ENCODE results near the gene PEX14. TPM values are rescaled to one million over a fixed set of nuclear protein-coding genes. Genes with fewer than 3 reads are reported as not detected.

The PEX14 gene
- total RNA-seq, 1 donor from 2014 or later: 21.0 TPM

- intact Hi-C loops (cut with micrococcal nuclease): no loop called here
- no peak for DNase-seq
Measured at GRCh38 chr1:10601342-10602070, 126.8 kb downstream of the PEX14 start.

GRCh38 chr1:10602936-10603335 is 128.2 kb downstream of the PEX14 start:
- intact Hi-C loops (cut with micrococcal nuclease): no loop called here
- DNase-seq: no peak
- no peak for ATAC-seq

More at GRCh38 chr1:10601342-10602070, 126.8 kb downstream of the PEX14 start:
- no peak for ATAC-seq

DNA sequence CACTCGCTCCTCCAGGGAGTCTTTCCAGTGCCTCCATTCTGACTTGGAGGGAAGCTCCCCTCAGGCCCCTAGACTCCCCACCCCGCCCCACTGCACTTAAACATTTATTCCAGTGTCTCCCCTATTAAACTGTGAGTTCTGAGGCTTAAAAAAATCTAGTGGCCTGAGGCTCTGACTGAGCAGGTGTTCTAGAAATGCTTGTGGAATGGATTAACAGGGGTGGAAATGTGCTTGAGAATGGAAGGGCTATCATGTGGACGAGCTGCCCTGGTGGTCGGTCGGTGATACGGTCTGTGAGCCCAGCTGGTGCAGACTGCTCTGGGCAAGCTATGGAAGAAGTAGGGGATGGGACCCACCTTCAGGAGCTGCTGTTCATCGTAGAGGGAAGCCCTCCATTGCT is 130.2 kb downstream of the PEX14 start:
- ATAC-seq (no peak), DNase-seq (no peak)
- intact Hi-C loops (cut with micrococcal nuclease): no loop called here

- intact Hi-C loops (cut with micrococcal nuclease): no loop called here
- no peak for ATAC-seq
- no peak for DNase-seq
Measured at GRCh38 chr1:10606064-10606463, 131.3 kb downstream of the PEX14 start.

GRCh38 chr1:10607228-10607627 is 132.5 kb downstream of the PEX14 start:
- ATAC-seq: no peak
- intact Hi-C loops (cut with micrococcal nuclease): no loop called here
- no peak for DNase-seq

GRCh38 chr1:10608690-10609089 is 133.9 kb downstream of the PEX14 start:
- DNase-seq (no peak), ATAC-seq (no peak)
- intact Hi-C loops (cut with micrococcal nuclease): no loop called here

GRCh38 chr1:10610901-10611600 is 136.3 kb downstream of the PEX14 start:
- ATAC-seq: peak; percentile 8
- DNase-seq: no peak
- intact Hi-C loops (cut with micrococcal nuclease): no loop called here

DNA sequence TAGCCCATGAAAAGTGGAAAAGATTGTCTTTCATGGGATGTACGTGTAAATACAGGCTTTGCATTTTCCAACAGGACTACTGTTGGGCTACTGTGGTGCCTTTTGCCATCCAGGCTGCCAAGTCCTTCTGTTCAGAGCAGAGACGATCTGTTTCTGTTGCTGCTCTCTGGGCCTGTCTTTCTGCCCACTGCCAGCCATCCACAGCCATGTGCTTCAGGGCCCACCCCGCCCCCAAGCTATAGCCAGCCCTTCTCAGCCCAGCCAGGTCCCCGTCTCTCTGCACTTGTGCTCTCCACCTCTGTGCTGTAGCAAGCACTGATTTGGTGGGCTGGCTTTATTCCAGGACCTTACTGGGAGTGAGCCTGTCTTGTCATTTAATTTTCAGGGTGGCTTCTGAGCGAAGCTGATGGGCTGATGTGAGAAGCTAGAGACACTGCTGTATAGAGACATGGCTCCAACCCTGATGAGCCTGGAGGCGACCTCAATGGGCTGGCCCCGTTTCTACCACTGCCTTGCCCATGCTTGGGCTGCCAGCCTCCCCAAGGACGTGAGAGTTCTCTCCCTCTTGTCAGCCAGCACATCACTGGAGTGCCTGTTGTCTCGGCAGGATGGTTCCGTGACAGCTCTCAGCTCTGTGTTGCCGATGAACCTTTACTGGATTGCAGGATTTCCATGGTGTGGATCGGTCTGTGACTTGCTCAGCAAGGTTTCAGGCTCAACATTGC is 137.8 kb downstream of the PEX14 start:
- intact Hi-C loops (cut with micrococcal nuclease): no loop called here
- no peak for DNase-seq

GRCh38 chr1:10613340-10613739 is 138.6 kb downstream of the PEX14 start:
- DNase-seq (no peak), ATAC-seq (no peak)
- intact Hi-C loops (cut with micrococcal nuclease): no loop called here

More for the DNA sequence above, 137.8 kb downstream of the PEX14 start:
- peak; percentile 90 for ATAC-seq

- intact Hi-C loops (cut with micrococcal nuclease): no loop called here
- no peak for ATAC-seq
- DNase-seq: no peak
Measured at GRCh38 chr1:10613861-10614260, 139.1 kb downstream of the PEX14 start.

- ATAC-seq (no peak), DNase-seq (no peak)
- intact Hi-C loops (cut with micrococcal nuclease): no loop called here
Measured at GRCh38 chr1:10614377-10615225, 139.9 kb downstream of the PEX14 start.

DNA sequence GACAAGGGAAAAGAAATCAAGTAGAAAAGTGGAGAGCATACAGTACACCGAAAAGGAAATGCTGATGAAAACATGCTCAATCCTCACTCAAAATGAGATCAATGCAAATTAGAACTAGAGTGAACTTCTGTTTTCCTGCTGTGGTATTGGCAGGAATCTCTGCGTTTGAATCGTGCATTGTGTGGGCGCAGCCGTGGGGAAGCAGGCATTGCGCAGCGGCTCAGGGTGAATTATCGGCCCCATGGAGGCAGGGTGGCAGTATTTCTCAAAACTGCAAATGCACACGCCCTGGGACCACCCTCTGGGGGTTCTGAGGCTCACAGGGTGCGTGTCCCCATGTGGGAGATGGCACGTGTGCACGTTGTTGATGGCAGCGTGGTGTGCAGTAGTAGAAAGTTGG is 140.6 kb downstream of the PEX14 start:
- no peak for ATAC-seq
- DNase-seq: no peak
- intact Hi-C loops (cut with micrococcal nuclease): no loop called here

DNA sequence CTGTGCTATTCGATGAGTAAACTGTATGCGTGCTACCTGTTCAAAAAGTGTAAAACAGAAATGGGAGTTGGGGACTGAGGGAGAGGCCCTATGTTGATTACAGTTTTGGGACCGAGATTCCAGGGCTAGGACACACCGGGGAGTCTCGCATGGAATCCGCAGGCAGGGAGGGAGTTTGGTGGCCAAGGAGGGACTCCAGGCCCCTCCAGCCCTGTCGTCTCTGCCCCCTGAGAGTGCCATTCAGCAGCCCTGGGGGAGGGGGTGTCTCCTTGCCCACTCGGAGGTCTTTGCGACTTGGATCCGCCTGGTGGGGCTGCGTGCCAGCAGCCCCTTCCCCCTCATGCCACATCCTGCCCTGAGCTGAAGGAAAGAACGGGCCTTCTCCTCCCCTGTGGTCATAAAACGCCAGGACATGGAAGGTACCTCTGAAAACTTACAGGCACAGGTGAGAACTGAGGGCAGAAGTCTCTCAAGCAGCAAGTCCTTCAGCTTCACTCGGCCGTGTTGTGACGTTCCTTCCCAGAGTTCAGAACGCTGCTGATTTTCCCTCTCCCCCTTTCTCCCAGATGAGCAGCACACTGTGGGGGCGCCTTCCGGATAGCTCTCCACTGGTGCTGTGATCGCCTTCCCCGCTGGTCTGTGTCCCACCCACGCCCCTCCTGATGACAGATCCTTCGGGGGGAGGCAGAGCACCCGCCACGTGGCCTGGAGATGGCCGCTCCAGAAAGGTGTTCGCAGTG is 141.4 kb downstream of the PEX14 start:
- intact Hi-C loops (cut with micrococcal nuclease): no loop called here
- DNase-seq (no peak), ATAC-seq (no peak)

DNA sequence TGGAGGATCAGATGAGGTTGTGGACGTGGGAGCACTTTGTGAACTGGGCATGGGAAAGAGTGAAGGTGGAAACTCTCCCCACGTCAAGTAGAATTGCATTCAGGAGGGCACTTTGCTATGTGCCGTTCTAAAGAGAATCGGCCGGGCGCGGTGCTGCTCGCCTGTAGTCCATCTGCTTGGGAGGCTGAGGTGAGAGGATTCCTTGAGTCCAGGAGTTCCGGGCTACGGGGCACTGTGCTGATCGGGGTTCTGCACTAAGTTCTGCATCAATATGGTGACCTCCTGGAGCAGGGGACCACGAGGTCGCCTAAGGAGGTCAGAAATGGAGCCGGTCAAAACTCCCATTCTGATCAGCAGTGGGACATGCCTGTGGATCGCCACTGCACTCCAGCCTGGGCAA is 141.9 kb downstream of the PEX14 start:
- no peak for ATAC-seq
- no peak for DNase-seq
- intact Hi-C loops (cut with micrococcal nuclease): no loop called here

GRCh38 chr1:10617318-10617717 is 142.6 kb downstream of the PEX14 start:
- no peak for ATAC-seq
- intact Hi-C loops (cut with micrococcal nuclease): no loop called here
- DNase-seq: no peak

DNA sequence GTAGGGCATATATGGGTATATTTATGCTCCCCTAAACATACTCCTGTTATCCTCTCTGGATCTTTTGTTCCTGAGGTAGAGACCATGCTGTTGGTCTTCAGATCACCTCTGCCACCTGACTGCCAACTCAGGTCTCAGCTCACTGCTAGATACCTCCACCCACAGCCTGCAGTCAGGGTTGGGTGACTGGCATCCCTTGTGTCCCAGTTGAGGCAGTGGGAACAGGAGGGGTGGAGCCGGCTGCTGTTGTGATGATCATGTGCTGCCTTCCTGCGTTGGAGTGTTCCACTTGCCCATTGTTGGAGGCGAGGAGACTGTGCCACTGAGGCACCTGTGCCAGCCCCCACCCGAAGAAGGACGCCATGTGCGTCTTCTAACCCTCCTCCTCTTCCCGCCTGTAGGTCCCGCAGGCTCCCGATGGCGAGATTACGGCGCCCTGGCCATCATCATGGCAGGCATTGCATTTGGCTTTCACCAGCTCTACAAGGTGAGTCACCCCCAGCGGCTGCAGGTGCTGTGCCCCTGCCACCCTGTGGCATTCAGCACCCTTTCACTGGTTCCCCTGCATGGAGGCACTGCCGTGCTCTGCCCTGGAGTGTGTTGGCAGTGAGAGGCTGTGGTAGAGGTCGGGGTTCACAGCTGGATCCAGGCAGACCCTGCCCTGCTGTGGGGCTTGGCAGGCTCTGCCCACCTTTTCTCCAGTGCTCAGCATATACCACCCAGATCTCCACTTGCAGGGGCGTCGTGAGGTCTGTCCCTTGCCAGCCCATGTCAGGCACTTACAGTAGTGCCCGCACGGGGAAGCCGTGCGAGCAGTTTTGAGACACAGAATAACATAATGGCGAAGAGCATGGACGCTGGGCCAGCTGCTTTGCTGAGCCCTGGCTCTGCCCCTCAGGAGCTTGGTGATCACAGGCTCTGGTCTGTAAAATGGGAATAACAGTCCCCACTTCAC is 143.5 kb downstream of the PEX14 start:
- no peak for DNase-seq
- intact Hi-C loops (cut with micrococcal nuclease): no loop called here
- ATAC-seq: no peak

DNA sequence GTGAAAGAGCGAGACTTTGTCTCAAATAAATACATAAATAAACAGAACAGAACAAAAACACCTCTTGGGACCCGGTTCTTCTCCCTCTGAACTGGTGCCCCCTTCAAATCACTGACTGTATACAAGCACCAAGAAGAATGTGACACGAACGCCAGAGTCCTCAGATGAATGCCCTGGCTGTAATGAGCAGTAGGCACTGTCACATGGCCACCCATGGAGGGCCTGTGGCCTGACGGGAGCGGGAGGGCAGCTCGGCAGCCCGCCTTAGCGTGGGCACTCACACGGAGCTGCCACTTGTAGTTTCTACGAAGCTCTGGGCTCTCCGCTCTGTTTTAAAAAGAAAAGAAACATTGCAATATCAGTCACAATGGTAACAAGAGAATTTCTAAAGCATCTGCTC is 146.0 kb downstream of the PEX14 start:
- no peak for DNase-seq
- intact Hi-C loops (cut with micrococcal nuclease): no loop called here
- no peak for ATAC-seq

GRCh38 chr1:10621906-10622305 is 147.2 kb downstream of the PEX14 start:
- no peak for ATAC-seq
- DNase-seq: no peak
- intact Hi-C loops (cut with micrococcal nuclease): no loop called here

All from left ventricle myocardium superior (tissue), 1 donor.